ENCODE data around the gene PARL. TPM values are rescaled to one million over a fixed set of nuclear protein-coding genes. Genes with fewer than 3 reads are reported as not detected.

Gene PARL
- total RNA-seq, 1 experiment from 2014 or later, result 91.3 TPM

DNA sequence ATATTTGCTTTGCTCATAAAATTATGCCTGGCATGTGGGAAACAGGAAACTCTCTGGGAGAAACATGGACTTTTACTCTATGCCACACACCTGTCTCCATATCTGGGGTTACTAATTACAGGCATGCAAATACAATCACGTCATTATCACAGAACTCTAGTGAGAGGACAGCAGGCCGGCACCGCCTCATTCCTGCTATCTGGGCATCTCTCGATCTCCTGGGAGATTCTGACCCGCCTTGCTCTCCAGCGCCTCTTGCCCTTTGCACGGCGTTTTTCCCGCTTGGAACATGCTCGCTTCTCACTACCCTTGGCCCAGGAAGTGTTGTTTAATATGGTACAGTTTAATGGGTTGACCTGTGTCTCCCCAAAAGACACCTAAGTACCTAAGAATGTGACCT lies 45.4 kb upstream of the PARL start:
- no peaks in the 10 kb centered on the region for H3K9me3 ChIP-seq
- intact Hi-C loops (cut with micrococcal nuclease; ENCODE audit: unreplicated experiment), result no loop called here
- H3K27me3 Mint-ChIP-seq (ENCODE audit: insufficient read depth, unreplicated experiment), result no peaks in the 10 kb centered on the region
- H3K27me3 ChIP-seq (replicated peaks; ENCODE audit: control insufficient read depth, insufficient read depth, low read length), result no peaks in the 10 kb centered on the region
- no TSS peak for BruUV-seq (replicated peaks)
- ChIA-PET CTCF (no interaction called here), POLR2A (no interaction called here)
- no peak overlapping the region for H3K4me3 ChIP-seq (ENCODE audit: low read depth, low read length)
- H3K9me3 Mint-ChIP-seq (ENCODE audit: unreplicated experiment), result no peaks in the 10 kb centered on the region
- H3K36me3 ChIP-seq (ENCODE audit: control insufficient read depth, insufficient read depth, low read length), result no peaks in the 10 kb centered on the region; the same call in 1 of the 2 replicates
- H3K27ac Mint-ChIP-seq (ENCODE audit: unreplicated experiment), result no peak overlapping the region
- peaks cover 11% of the 10 kb centered on the region for H3K36me3 Mint-ChIP-seq (ENCODE audit: insufficient read depth, unreplicated experiment)
- TF ChIP-seq, protein P1, sequence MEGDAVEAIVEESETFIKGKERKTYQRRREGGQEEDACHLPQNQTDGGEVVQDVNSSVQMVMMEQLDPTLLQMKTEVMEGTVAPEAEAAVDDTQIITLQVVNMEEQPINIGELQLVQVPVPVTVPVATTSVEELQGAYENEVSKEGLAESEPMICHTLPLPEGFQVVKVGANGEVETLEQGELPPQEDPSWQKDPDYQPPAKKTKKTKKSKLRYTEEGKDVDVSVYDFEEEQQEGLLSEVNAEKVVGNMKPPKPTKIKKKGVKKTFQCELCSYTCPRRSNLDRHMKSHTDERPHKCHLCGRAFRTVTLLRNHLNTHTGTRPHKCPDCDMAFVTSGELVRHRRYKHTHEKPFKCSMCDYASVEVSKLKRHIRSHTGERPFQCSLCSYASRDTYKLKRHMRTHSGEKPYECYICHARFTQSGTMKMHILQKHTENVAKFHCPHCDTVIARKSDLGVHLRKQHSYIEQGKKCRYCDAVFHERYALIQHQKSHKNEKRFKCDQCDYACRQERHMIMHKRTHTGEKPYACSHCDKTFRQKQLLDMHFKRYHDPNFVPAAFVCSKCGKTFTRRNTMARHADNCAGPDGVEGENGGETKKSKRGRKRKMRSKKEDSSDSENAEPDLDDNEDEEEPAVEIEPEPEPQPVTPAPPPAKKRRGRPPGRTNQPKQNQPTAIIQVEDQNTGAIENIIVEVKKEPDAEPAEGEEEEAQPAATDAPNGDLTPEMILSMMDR (IDR thresholded peaks at IDR 0.05; ENCODE audit: insufficient read depth in 1 of 2, low read depth in 1 of 2, low read length in 1 of 2, severe bottlenecking in 1 of 2, unreplicated experiment in 1 of 2), result no peak
- peaks cover 13% of the 10 kb centered on the region for H3K4me1 ChIP-seq
- no peak overlapping the region for H3K4me3 Mint-ChIP-seq (ENCODE audit: unreplicated experiment)
- DNase-seq, result peak; percentile 11 to 53
- peaks cover 8% of the 10 kb centered on the region for H3K4me1 Mint-ChIP-seq (ENCODE audit: low read depth, unreplicated experiment)

DNA sequence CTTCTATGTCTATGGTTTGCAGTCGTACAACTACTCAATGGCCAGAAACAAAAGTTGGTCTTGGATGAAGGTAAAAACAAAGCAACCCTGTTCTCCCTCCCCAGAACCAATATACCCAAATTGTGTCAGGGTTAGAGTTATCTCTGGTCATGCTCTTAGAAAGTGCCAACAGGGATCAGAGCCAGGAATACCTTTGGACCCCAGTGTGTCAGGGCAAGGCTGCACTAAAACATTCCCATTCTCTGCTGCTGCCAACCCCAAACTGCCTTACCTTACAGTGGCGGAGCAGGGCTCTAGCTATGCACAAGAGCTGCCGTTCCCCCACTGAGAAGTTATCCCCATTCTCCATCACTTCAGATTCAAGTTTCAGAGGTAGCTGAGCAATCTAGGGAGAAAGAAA lies 42.4 kb upstream of the PARL start:
- H3K9me3 ChIP-seq, result no peaks in the 10 kb centered on the region

DNA sequence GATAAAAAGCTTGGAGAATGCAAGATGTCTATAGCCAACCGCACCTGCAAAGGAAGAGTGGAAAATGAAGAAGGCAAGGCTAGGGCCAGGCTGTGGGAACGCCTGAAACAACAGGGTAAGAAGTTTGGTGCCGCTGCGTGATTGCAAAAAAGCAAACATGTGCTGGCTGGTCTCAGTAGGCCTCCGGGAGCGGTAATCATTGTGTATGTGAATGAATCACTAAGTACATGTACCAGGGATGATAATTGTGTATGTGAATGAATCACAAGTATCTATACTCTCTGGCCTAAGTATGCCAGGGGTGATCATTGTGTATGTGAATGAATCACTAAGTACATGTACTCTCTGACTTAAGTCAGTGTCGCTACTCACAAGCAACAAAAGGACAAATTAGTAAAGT lies 40.3 kb upstream of the PARL start:
- no peaks in the 10 kb centered on the region for H3K27me3 ChIP-seq (replicated peaks; ENCODE audit: control insufficient read depth, insufficient read depth, low read length)
- no peaks in the 10 kb centered on the region for H3K9me3 ChIP-seq
- TF ChIP-seq, protein P1 (IDR thresholded peaks at IDR 0.05; ENCODE audit: insufficient read depth in 1 of 2, low read depth in 1 of 2, low read length in 1 of 2, severe bottlenecking in 1 of 2, unreplicated experiment in 1 of 2), result no peak
- H3K9me3 Mint-ChIP-seq (ENCODE audit: unreplicated experiment), result no peaks in the 10 kb centered on the region
- no peak overlapping the region for H3K4me3 ChIP-seq (ENCODE audit: low read depth, low read length)
- peaks cover 11% of the 10 kb centered on the region for H3K36me3 Mint-ChIP-seq (ENCODE audit: insufficient read depth, unreplicated experiment)
- intact Hi-C loops (cut with micrococcal nuclease; ENCODE audit: unreplicated experiment), result no loop called here
- H3K36me3 ChIP-seq (ENCODE audit: control insufficient read depth, insufficient read depth, low read length), result no peaks in the 10 kb centered on the region; the same call in 1 of the 2 replicates
- ChIA-PET POLR2A (no interaction called here), CTCF (no interaction called here)
- H3K4me3 Mint-ChIP-seq (ENCODE audit: unreplicated experiment), result no peak overlapping the region
- H3K4me1 ChIP-seq, result peaks cover 3% of the 10 kb centered on the region; the same call in 1 of the 2 replicates
- peaks cover 6% of the 10 kb centered on the region for H3K4me1 Mint-ChIP-seq (ENCODE audit: low read depth, unreplicated experiment)
- no peak overlapping the region for H3K27ac Mint-ChIP-seq (ENCODE audit: unreplicated experiment)
- no peak for DNase-seq
- no peaks in the 10 kb centered on the region for H3K27me3 Mint-ChIP-seq (ENCODE audit: insufficient read depth, unreplicated experiment)
- no TSS peak for BruUV-seq (replicated peaks)

More for the DNA sequence above, 42.4 kb upstream of the PARL start:
- no peaks in the 10 kb centered on the region for H3K9me3 Mint-ChIP-seq (ENCODE audit: unreplicated experiment)
- TF ChIP-seq, protein P1 (IDR thresholded peaks at IDR 0.05; ENCODE audit: insufficient read depth in 1 of 2, low read depth in 1 of 2, low read length in 1 of 2, severe bottlenecking in 1 of 2, unreplicated experiment in 1 of 2), result no peak
- no peak overlapping the region for H3K27ac Mint-ChIP-seq (ENCODE audit: unreplicated experiment)
- BruUV-seq (replicated peaks), result no TSS peak
- Histone ChIP-seq H3K36me3 (ENCODE audit: control insufficient read depth, insufficient read depth, low read length) (no peaks in the 10 kb centered on the region; the same call in 1 of the 2 replicates), H3K27me3 (replicated peaks; ENCODE audit: control insufficient read depth, insufficient read depth, low read length) (no peaks in the 10 kb centered on the region), H3K4me1 (peaks cover 13% of the 10 kb centered on the region), H3K4me3 (ENCODE audit: low read depth, low read length) (no peak overlapping the region)
- peaks cover 13% of the 10 kb centered on the region for H3K36me3 Mint-ChIP-seq (ENCODE audit: insufficient read depth, unreplicated experiment)
- H3K4me1 Mint-ChIP-seq (ENCODE audit: low read depth, unreplicated experiment), result peaks cover 8% of the 10 kb centered on the region
- H3K4me3 Mint-ChIP-seq (ENCODE audit: unreplicated experiment), result no peak overlapping the region
- POLR2A ChIA-PET, result no interaction called here
- intact Hi-C loops (cut with micrococcal nuclease; ENCODE audit: unreplicated experiment), result no loop called here
- CTCF ChIA-PET, result interaction anchor here (0.7 kb wide), 1 partner anchor 984 kb away, joined by 4 read pairs; no protein-coding TSS in a partner anchor
- H3K27me3 Mint-ChIP-seq (ENCODE audit: insufficient read depth, unreplicated experiment), result no peaks in the 10 kb centered on the region
- no peak for DNase-seq
